Endothelial cell of umbilical vein (primary cell): ENCODE data around the gene CTIF. TPM values are rescaled to one million over a fixed set of nuclear protein-coding genes. Genes with fewer than 3 reads are reported as not detected.

Experiments
- BruUV-seq: library from RNA; stranded (reverse); fragments of 400-500 nt; replicated peaks from 2 replicates; lab custom pipeline; 2021; lab: Mats Ljungman, UMichigan
- CTCF ChIA-PET: fragments of 300-600, 350-600 bp; sonication (Branson Sonifier 250); formaldehyde crosslinking; loops from one replicate; lab custom pipeline; 2021; ENCODE audit warnings: antibody characterized with exemption, inconsistent platforms; lab: Charles Lee
- POLR2A ChIA-PET: fragments of 300-600, 350-600 bp; sonication (Branson Sonifier 250); formaldehyde crosslinking; loops from one replicate; lab custom pipeline; 2021; ENCODE audit warnings: antibody characterized with exemption, inconsistent platforms; lab: Charles Lee
- DNase-seq: peaks from one replicate; pipeline ENCODE4 v3.0.0-alpha.2; 2011; ENCODE audit warnings: low read depth, low spot score
- FAIRE-seq: peaks from 2 replicates; lab custom pipeline; 2011; peaks lifted over from hg19 to GRCh38; lab: Jason Lieb, UNC
- H2AFZ ChIP-seq: 2 replicates; pipeline ENCODE4 v1.6.0; 2012; ENCODE audit warnings: low read depth, low read length, control low read depth, inconsistent platforms
- H3K27ac ChIP-seq: 2 replicates; pipeline ENCODE4 v1.5.1; 2011; ENCODE audit warnings: low read depth, mild to moderate bottlenecking, control low read depth, low read length, moderate library complexity; ENCODE audit not compliant: insufficient read depth
- H3K27me3 ChIP-seq, 2 experiments: 2 replicates each; pipeline versions ENCODE4 v1.6.0 to v1.6.1; 2011; ENCODE audit warnings: low read length in 2 of 2, mixed read lengths in 1 of 2; ENCODE audit not compliant: control insufficient read depth in 2 of 2, insufficient read depth in 2 of 2
- H3K36me3 ChIP-seq, 2 experiments: 2 replicates in 1 of 2; 3 replicates in 1 of 2; pipeline ENCODE4 v1.5.1; 2011; ENCODE audit warnings: low read length in 2 of 2, mild to moderate bottlenecking in 1 of 2, moderate library complexity in 1 of 2; ENCODE audit not compliant: control insufficient read depth in 2 of 2, insufficient read depth in 2 of 2; ENCODE audit errors: extremely low read depth in 1 of 2
- H3K4me1 ChIP-seq: 3 replicates; pipeline ENCODE4 v1.5.1; 2011; ENCODE audit warnings: mild to moderate bottlenecking, low read length; ENCODE audit not compliant: control insufficient read depth, insufficient read depth; ENCODE audit errors: extremely low read depth
- H3K4me2 ChIP-seq: 2 replicates; pipeline ENCODE4 v1.6.1; 2011; ENCODE audit warnings: low read length, control low read depth, mixed read lengths; ENCODE audit not compliant: insufficient read depth
- H3K4me3 ChIP-seq, 3 experiments: fragments of 200-600 bp in 1 of 3; sonication (generic), shearing (Covaris generic) in 1 of 3; replicated peaks in 1 of 3; 2 replicates each; pipeline ENCODE4 v1.5.1; 2011 to 2016; ENCODE audit warnings: control low read depth in 3 of 3, low read length in 3 of 3, mild to moderate bottlenecking in 2 of 3, inconsistent platforms in 1 of 3, low read depth in 1 of 3, moderate library complexity in 1 of 3; ENCODE audit not compliant: insufficient read depth in 1 of 3
- H3K79me2 ChIP-seq: 2 replicates; pipeline ENCODE4 v1.6.0; 2012; ENCODE audit warnings: low read length, inconsistent platforms; ENCODE audit not compliant: control insufficient read depth, insufficient read depth
- H3K9ac ChIP-seq: replicated peaks from 2 replicates; pipeline ENCODE3; 2011; ENCODE audit warnings: low read length, control low read depth; ENCODE audit not compliant: insufficient read depth; ENCODE audit errors: extremely low read depth
- H3K9me1 ChIP-seq: replicated peaks from 3 replicates; pipeline ENCODE4 v1.6.0; 2011; ENCODE audit warnings: mild to moderate bottlenecking, low read length; ENCODE audit not compliant: control insufficient read depth, insufficient read depth; ENCODE audit errors: extremely low read depth
- H3K9me3 ChIP-seq: replicated peaks from 2 replicates; pipeline ENCODE4 v1.5.1; 2012; ENCODE audit warnings: low read length, inconsistent platforms; ENCODE audit not compliant: control insufficient read depth, insufficient read depth
- H4K20me1 ChIP-seq: replicated peaks from 2 replicates; pipeline ENCODE3; 2011; ENCODE audit warnings: mild to moderate bottlenecking, low read length; ENCODE audit not compliant: control insufficient read depth, insufficient read depth; ENCODE audit errors: extremely low read depth
- EZH2 ChIP-seq: IDR thresholded peaks from 2 replicates; pipeline ENCODE4 v1.6.1; 2012; ENCODE audit warnings: borderline replicate concordance, low read depth, mild to moderate bottlenecking, moderate library complexity, low read length, inconsistent platforms; ENCODE audit not compliant: severe bottlenecking
- FOS ChIP-seq: IDR thresholded peaks from 2 replicates; pipeline ENCODE4 v1.6.1; 2011; ENCODE audit warnings: mild to moderate bottlenecking, low read length, moderate library complexity, borderline replicate concordance; ENCODE audit not compliant: insufficient read depth
- GATA2 ChIP-seq: IDR thresholded peaks from 2 replicates; pipeline ENCODE4 v1.7.0; 2011; ENCODE audit warnings: low read depth, mild to moderate bottlenecking, moderate library complexity, mixed read lengths, low read length; ENCODE audit not compliant: insufficient read length, insufficient read depth
- JUN ChIP-seq: IDR thresholded peaks from 2 replicates; pipeline ENCODE4 v1.6.1; 2011; ENCODE audit warnings: borderline replicate concordance, low read depth; ENCODE audit not compliant: insufficient read length, insufficient read depth
- MYC ChIP-seq: IDR thresholded peaks from one replicate; pipeline ENCODE4 v1.6.1; 2011; ENCODE audit warnings: mild to moderate bottlenecking, low read depth, low read length
- POLR2A ChIP-seq: IDR thresholded peaks from 2 replicates; pipeline ENCODE4 v1.6.1; 2012; ENCODE audit warnings: low read depth, mild to moderate bottlenecking, control low read depth, low read length
- POLR2AphosphoS5 ChIP-seq: IDR thresholded peaks from 2 replicates; pipeline ENCODE4 v1.6.1; 2012; ENCODE audit warnings: low read depth, mild to moderate bottlenecking, control low read depth, low read length, moderate library complexity; ENCODE audit not compliant: insufficient read depth
- dilution Hi-C: fragments of 300-500 bp; cut with MboI; formaldehyde crosslinking; loops from one replicate; pipeline ENCODE4 v1.15.0; 2019; ENCODE audit warnings: low sequenced_read_pairs; ENCODE audit not compliant: extremely low pct_ligation_motif_present
- intact Hi-C: fragments of 100-400 bp; cut with micrococcal nuclease; formaldehyde crosslinking; loops from one replicate; pipeline ENCODE4 v1.10.0; 2022
- polyA plus RNA-seq, 4 experiments: library from polyadenylated mRNA; depleted of rRNA in 3 of 4; stranded (reverse) in 3 of 4; unstranded in 1 of 4; fragments of >200 nt; gene quantifications; 2 replicates each; pipeline versions ENCODE4 v1.2.1 to v1.2.3, GENCODE V29; 2011 to 2012; ENCODE audit warnings: missing spikeins in 1 of 4
- total RNA-seq: library from RNA; stranded (reverse); gene quantifications from 2 replicates; pipeline ENCODE4 v1.2.3, GENCODE V29; 2021
- TF ChIP-seq, protein P1 (sequence below), 2 donors: IDR thresholded peaks; 1 replicate in 1 of 2; 2 replicates in 1 of 2; pipeline ENCODE4 v1.5.1; 2011; ENCODE audit warnings: low read length in 2 of 2, mild to moderate bottlenecking in 2 of 2, moderate library complexity in 2 of 2, control low read depth in 1 of 2, inconsistent platforms in 1 of 2, low read depth in 1 of 2; ENCODE audit not compliant: insufficient read depth in 1 of 2; ENCODE audit errors: extremely low read depth in 1 of 2
- TF ChIP-seq, protein P2 (sequence below): IDR thresholded peaks from 2 replicates; pipeline ENCODE4 v1.6.1; 2011; ENCODE audit not compliant: insufficient read depth, insufficient read length

CTIF gene
- total and polyA plus RNA-seq, 2 donors (not counting 3 experiments of a cell fraction or from before 2014, with no cell fraction given): 20.9 to 57.7 TPM

DNA sequence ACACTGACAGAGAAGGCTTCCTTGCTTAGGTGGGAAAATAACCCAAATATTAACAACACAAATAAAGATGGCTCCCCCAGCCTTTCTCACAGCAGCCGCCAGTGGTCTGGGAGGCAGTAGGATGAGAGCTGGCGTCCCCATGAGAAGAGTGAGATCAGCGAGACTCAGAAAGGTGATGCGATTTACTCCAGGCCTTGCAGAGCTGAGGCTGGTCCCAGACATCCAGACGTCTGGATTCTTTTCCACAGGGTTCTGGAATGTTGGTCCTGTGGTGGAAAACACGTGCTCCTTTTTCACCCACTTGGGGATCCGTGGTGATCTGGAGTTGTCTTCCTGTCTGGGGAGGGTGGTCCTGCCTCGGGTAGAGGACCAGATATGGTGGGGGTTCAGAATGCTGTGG lies 190.6 kb downstream of the CTIF start:
- Histone ChIP-seq H4K20me1 (no peaks in the 10 kb centered on the region), H3K4me1 (no peaks in the 10 kb centered on the region), H3K9ac (no peak overlapping the region), H3K4me3 (no peak overlapping the region), H3K4me2 (no peak overlapping the region), H3K27me3 (no peaks in the 10 kb centered on the region), H3K36me3 (no peaks in the 10 kb centered on the region), H3K27ac (no peak overlapping the region), H3K9me3 (no peaks in the 10 kb centered on the region), H3K9me1 (no peaks in the 10 kb centered on the region), H2AFZ (no peak overlapping the region), H3K79me2 (no peaks in the 10 kb centered on the region)
- FAIRE-seq (no peak), DNase-seq (no peak)
- intact Hi-C loops: no loop called here
- no TSS peak for BruUV-seq
- POLR2A ChIA-PET: no interaction called here
- dilution Hi-C loops: no loop called here
- CTCF ChIA-PET: no interaction called here
- TF ChIP-seq JUN: no peak
- TF ChIP-seq, protein P1, sequence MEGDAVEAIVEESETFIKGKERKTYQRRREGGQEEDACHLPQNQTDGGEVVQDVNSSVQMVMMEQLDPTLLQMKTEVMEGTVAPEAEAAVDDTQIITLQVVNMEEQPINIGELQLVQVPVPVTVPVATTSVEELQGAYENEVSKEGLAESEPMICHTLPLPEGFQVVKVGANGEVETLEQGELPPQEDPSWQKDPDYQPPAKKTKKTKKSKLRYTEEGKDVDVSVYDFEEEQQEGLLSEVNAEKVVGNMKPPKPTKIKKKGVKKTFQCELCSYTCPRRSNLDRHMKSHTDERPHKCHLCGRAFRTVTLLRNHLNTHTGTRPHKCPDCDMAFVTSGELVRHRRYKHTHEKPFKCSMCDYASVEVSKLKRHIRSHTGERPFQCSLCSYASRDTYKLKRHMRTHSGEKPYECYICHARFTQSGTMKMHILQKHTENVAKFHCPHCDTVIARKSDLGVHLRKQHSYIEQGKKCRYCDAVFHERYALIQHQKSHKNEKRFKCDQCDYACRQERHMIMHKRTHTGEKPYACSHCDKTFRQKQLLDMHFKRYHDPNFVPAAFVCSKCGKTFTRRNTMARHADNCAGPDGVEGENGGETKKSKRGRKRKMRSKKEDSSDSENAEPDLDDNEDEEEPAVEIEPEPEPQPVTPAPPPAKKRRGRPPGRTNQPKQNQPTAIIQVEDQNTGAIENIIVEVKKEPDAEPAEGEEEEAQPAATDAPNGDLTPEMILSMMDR (IDR thresholded peaks at IDR 0.05; ENCODE audit: extremely low read depth in 1 of 2, insufficient read depth in 1 of 2, low read depth in 1 of 2, low read length in 2 of 2): no peak
- TF ChIP-seq FOS: no peak
- no peak for TF ChIP-seq MYC
- no peak for TF ChIP-seq GATA2
- no peak for TF ChIP-seq POLR2A
- TF ChIP-seq POLR2AphosphoS5: no peak
- no peak for TF ChIP-seq EZH2
- TF ChIP-seq, protein P2, sequence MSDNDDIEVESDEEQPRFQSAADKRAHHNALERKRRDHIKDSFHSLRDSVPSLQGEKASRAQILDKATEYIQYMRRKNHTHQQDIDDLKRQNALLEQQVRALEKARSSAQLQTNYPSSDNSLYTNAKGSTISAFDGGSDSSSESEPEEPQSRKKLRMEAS: no peak
